Activated CD4-positive, alpha-beta memory T cell treated with anti-CD3 and anti-CD28 coated beads, Interleukin-2, amount 10 ng/mL, durations not matched to agents 7 days and 5 days (primary cell): ENCODE results near the gene CDK11B. TPM values are rescaled to one million over a fixed set of nuclear protein-coding genes. Genes with fewer than 3 reads are reported as not detected.

ENCODE experiments used
- CTCF ChIA-PET: fragments of 350-600 bp; sonication (Branson Sonifier 250); formaldehyde crosslinking; loops from one replicate; lab custom pipeline; 2021; ENCODE audit warnings: antibody characterized with exemption, inconsistent platforms; lab: Charles Lee
- POLR2A ChIA-PET: fragments of 350-600 bp; sonication (Branson Sonifier 250); formaldehyde crosslinking; loops from one replicate; lab custom pipeline; 2021; ENCODE audit warnings: antibody characterized with exemption; lab: Charles Lee
- DNase-seq: peaks from one replicate; pipeline ENCODE4 v3.0.0-alpha.2; 2020
- H3K27ac Mint-ChIP-seq: one replicate; pipeline ENCODE4 v1.8.0; 2021; ENCODE audit warnings: mild to moderate bottlenecking, mixed read lengths
- H3K27me3 Mint-ChIP-seq: one replicate; pipeline ENCODE4 v1.8.0; 2021; ENCODE audit warnings: mixed read lengths
- H3K36me3 Mint-ChIP-seq: one replicate; pipeline ENCODE4 v1.8.0; 2021; ENCODE audit warnings: low read depth, mixed read lengths
- H3K4me1 Mint-ChIP-seq: one replicate; pipeline ENCODE4 v1.8.0; 2021; ENCODE audit warnings: mixed read lengths
- H3K4me3 Mint-ChIP-seq: one replicate; pipeline ENCODE4 v1.8.0; 2021; ENCODE audit warnings: mild to moderate bottlenecking, mixed read lengths
- H3K9me3 Mint-ChIP-seq: one replicate; pipeline ENCODE4 v1.8.0; 2021; ENCODE audit warnings: mixed read lengths
- total RNA-seq, 2 experiments: library from RNA; stranded (reverse); gene quantifications; one replicate each; pipeline ENCODE4 v1.2.3, GENCODE V29; 2021

The CDK11B gene
- total RNA-seq, 2 experiments from 2014 or later, result 32.5 to 32.7 TPM

GRCh38 chr1:1609822-1610485 lies 48.9 kb downstream of the CDK11B start:
- DNase-seq, result no peak
- ChIA-PET POLR2A (interaction anchor here (0.9 to 1.0 kb wide), 2 partner anchors 13 to 52 kb away, joined by 3 read pairs; no protein-coding TSS in a partner anchor), CTCF (no interaction called here)
- no peaks in the 10 kb centered on the region for H3K9me3 Mint-ChIP-seq
- no peak overlapping the region for H3K4me3 Mint-ChIP-seq
- H3K27me3 Mint-ChIP-seq, result no peaks in the 10 kb centered on the region
- peaks cover 35% of the 10 kb centered on the region for H3K4me1 Mint-ChIP-seq
- peaks cover 6% of the 10 kb centered on the region for H3K36me3 Mint-ChIP-seq
- no peak overlapping the region for H3K27ac Mint-ChIP-seq

- peaks cover 16% of the 10 kb centered on the region for H3K4me1 Mint-ChIP-seq
- POLR2A ChIA-PET, result interaction anchor here (2.0 kb wide), 1 partner anchor 8 kb away, joined by 7 read pairs; no protein-coding TSS in a partner anchor
- CTCF ChIA-PET, result interaction anchor here (1.3 kb wide), 1 partner anchor 9 kb away, joined by 4 read pairs; the partner anchor contains the start of gene MIB2
Observed at GRCh38 chr1:1606232-1606631, 52.6 kb downstream of the CDK11B start.

GRCh38 chr1:1605724-1606123 lies 53.1 kb downstream of the CDK11B start:
- DNase-seq, result no peak
- Mint-ChIP-seq H3K4me1 (peaks cover 14% of the 10 kb centered on the region), H3K36me3 (no peaks in the 10 kb centered on the region), H3K4me3 (no peak overlapping the region), H3K9me3 (no peaks in the 10 kb centered on the region), H3K27me3 (no peaks in the 10 kb centered on the region), H3K27ac (no peak overlapping the region)
- ChIA-PET POLR2A (interaction anchor here (2.0 kb wide), 1 partner anchor 8 kb away, joined by 7 read pairs; no protein-coding TSS in a partner anchor), CTCF (no interaction called here)

More at GRCh38 chr1:1606232-1606631, 52.6 kb downstream of the CDK11B start:
- no peak overlapping the region for H3K27ac Mint-ChIP-seq
- DNase-seq, result no peak
- H3K27me3 Mint-ChIP-seq, result no peaks in the 10 kb centered on the region
- no peak overlapping the region for H3K4me3 Mint-ChIP-seq
- no peaks in the 10 kb centered on the region for H3K36me3 Mint-ChIP-seq
- H3K9me3 Mint-ChIP-seq, result no peaks in the 10 kb centered on the region

GRCh38 chr1:1605034-1605591 lies 53.7 kb downstream of the CDK11B start:
- H3K27me3 Mint-ChIP-seq, result no peaks in the 10 kb centered on the region
- peak overlapping the region; percentile 40 for H3K27ac Mint-ChIP-seq
- ChIA-PET POLR2A (no interaction called here), CTCF (no interaction called here)
- H3K4me1 Mint-ChIP-seq, result peaks cover 15% of the 10 kb centered on the region
- DNase-seq, result no peak
- H3K9me3 Mint-ChIP-seq, result no peaks in the 10 kb centered on the region
- no peak overlapping the region for H3K4me3 Mint-ChIP-seq
- no peaks in the 10 kb centered on the region for H3K36me3 Mint-ChIP-seq

GRCh38 chr1:1604374-1605033 lies 54.3 kb downstream of the CDK11B start:
- Mint-ChIP-seq H3K9me3 (no peaks in the 10 kb centered on the region), H3K4me1 (peaks cover 15% of the 10 kb centered on the region), H3K27ac (peak overlapping the region; percentile 40), H3K4me3 (no peak overlapping the region), H3K27me3 (no peaks in the 10 kb centered on the region), H3K36me3 (no peaks in the 10 kb centered on the region)
- ChIA-PET POLR2A (interaction anchor here (1.2 to 2.2 kb wide), 2 partner anchors 10 to 30 kb away, joined by 3 to 16 read pairs; partner anchors contain the start of genes MIB2 and SSU72), CTCF (no interaction called here)
- DNase-seq, result no peak

- no peak for DNase-seq
- Mint-ChIP-seq H3K4me1 (peaks cover 19% of the 10 kb centered on the region), H3K36me3 (no peaks in the 10 kb centered on the region), H3K4me3 (no peak overlapping the region), H3K27me3 (peaks cover 3% of the 10 kb centered on the region), H3K9me3 (no peaks in the 10 kb centered on the region), H3K27ac (no peak overlapping the region)
- ChIA-PET POLR2A (interaction anchor here (1.2 to 2.2 kb wide), 2 partner anchors 11 to 30 kb away, joined by 3 to 16 read pairs; partner anchors contain the start of genes MIB2 and SSU72), CTCF (no interaction called here)
Observed at GRCh38 chr1:1603671-1604373, 55.0 kb downstream of the CDK11B start.

- CTCF ChIA-PET, result no interaction called here
- no peaks in the 10 kb centered on the region for H3K9me3 Mint-ChIP-seq
- H3K36me3 Mint-ChIP-seq, result no peaks in the 10 kb centered on the region
- no peak overlapping the region for H3K4me3 Mint-ChIP-seq
- DNase-seq, result no peak
- peaks cover 6% of the 10 kb centered on the region for H3K27me3 Mint-ChIP-seq
- H3K4me1 Mint-ChIP-seq, result peaks cover 22% of the 10 kb centered on the region
- POLR2A ChIA-PET, result interaction anchor here (0.8 to 2.2 kb wide), 3 partner anchors 11 to 29 kb away, joined by 3 to 16 read pairs (median 5); partner anchors contain the start of genes MIB2 and SSU72
- no peak overlapping the region for H3K27ac Mint-ChIP-seq
Observed at GRCh38 chr1:1602968-1603506, 55.8 kb downstream of the CDK11B start.

GRCh38 chr1:1602304-1602967 lies 56.4 kb downstream of the CDK11B start:
- H3K36me3 Mint-ChIP-seq, result no peaks in the 10 kb centered on the region
- POLR2A ChIA-PET, result interaction anchor here (0.8 to 2.2 kb wide), 2 partner anchors 12 to 27 kb away, joined by 5 to 16 read pairs; partner anchors contain the start of gene MIB2
- H3K4me1 Mint-ChIP-seq, result peaks cover 18% of the 10 kb centered on the region
- H3K4me3 Mint-ChIP-seq, result no peak overlapping the region
- H3K27me3 Mint-ChIP-seq, result peaks cover 9% of the 10 kb centered on the region
- CTCF ChIA-PET, result interaction anchor here (1.4 kb wide), 1 partner anchor 11 kb away, joined by 3 read pairs; no protein-coding TSS in a partner anchor
- H3K27ac Mint-ChIP-seq, result no peak overlapping the region
- no peaks in the 10 kb centered on the region for H3K9me3 Mint-ChIP-seq
- no peak for DNase-seq

GRCh38 chr1:1601564-1602303 lies 57.1 kb downstream of the CDK11B start:
- Mint-ChIP-seq H3K9me3 (no peaks in the 10 kb centered on the region), H3K36me3 (no peaks in the 10 kb centered on the region), H3K4me1 (peaks cover 11% of the 10 kb centered on the region), H3K27ac (no peak overlapping the region), H3K27me3 (peaks cover 9% of the 10 kb centered on the region), H3K4me3 (no peak overlapping the region)
- ChIA-PET POLR2A (interaction anchor here (1.4 kb wide), 1 partner anchor 13 kb away, joined by 9 read pairs; no protein-coding TSS in a partner anchor), CTCF (interaction anchor here (1.4 kb wide), 1 partner anchor 12 kb away, joined by 3 read pairs; no protein-coding TSS in a partner anchor)
- no peak for DNase-seq

GRCh38 chr1:1600861-1601563 lies 57.8 kb downstream of the CDK11B start:
- Mint-ChIP-seq H3K4me3 (peak overlapping the region; percentile 44), H3K27me3 (peaks cover 9% of the 10 kb centered on the region), H3K36me3 (no peaks in the 10 kb centered on the region), H3K4me1 (peaks cover 9% of the 10 kb centered on the region), H3K9me3 (no peaks in the 10 kb centered on the region), H3K27ac (no peak overlapping the region)
- ChIA-PET CTCF (interaction anchor here (1.4 kb wide), 1 partner anchor 13 kb away, joined by 3 read pairs; no protein-coding TSS in a partner anchor), POLR2A (interaction anchor here (1.4 kb wide), 1 partner anchor 13 kb away, joined by 9 read pairs; no protein-coding TSS in a partner anchor)
- no peak for DNase-seq
